ENCODE data around the gene HECTD4.
"Not testable (repeated sequence)": the region's sequence is repeated elsewhere in the genome, so short reads cannot be mapped to it uniquely, and the experiment has no call there.

HECTD4 gene

DNA sequence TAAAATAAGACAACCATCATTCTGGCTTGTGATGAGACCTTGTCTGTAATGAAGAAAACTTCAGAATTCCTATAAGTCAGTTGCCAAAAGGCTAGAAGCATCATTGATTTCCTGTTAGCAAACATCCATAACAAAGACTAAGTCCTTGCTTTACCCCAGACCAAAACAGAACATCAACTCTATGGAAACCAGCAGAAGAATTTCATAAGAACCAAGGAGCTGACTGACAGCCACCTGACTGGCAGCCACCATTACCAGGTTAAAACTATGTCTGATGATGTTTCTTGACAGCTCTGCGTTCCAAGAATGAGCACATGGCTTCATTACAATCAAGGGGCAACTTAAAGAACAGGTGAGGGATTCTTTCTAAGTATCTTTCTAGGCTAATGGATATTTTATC is 29.3 kb downstream of the HECTD4 start:
- DNase-seq, result no peak

DNA sequence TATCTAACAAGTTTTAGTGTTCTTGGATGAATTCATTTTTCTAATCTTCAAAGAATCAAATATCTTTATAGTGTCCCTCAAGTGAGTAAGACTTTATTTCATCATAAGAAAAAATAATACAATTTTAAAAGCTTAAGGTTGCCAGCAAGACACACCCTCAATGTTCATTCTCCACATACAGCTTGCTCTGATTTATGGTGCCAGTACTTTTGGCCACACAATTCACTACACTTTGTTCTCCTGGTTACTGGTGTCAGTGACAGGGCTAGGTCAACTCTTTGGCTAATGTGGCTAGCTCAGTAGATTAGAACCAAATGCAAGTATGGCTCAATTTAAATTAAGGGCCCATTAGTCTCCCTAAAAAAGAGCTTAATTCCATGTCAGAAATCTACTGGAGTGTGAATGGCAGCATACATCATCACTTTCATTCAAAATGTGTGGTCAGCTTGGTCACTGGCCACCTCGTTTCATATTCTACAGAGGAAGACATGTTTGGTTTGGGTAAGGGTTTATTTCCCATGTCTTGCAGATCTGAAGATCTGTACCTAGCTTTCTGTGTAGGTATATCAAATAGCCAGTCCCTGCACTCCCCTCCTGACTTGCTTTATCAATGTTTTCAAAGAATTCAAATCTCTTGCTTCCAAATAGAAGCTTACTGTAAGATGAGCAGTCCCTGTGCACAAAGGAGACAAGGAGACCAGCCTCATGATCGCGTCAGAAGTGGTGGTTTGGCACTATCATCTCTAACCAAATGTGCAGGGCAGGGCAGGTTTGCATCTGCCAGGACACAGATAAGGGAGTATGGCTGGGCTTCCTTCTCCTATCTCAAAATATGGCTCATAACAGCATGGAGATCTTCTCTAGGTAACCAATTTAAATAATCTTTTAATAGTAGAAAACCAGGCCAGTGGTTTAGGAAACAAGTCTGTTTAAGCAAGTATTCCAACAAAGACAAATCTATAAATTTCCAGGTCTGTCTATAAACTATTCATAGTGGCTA is 31.3 kb downstream of the HECTD4 start:
- no peak for DNase-seq

DNA sequence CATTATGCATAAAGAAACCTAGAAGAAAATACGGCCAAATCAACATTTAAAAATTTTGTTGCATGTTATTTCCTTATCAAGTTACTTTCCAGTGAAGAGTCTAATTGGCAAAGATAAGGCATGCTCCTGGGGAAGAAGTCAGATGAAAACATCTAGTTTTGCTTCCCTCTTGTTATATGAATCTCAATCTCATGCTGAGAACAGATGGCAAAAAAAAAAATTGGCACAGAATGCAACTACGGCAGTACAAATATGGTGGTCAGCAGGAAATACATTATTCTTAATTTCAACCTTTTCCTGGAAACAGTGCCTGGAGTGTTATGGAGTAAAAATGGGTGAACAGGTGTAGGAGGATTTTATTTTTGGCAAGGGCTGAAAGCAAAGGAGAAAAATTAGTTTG is 32.8 kb downstream of the HECTD4 start:
- no peak for DNase-seq

DNA sequence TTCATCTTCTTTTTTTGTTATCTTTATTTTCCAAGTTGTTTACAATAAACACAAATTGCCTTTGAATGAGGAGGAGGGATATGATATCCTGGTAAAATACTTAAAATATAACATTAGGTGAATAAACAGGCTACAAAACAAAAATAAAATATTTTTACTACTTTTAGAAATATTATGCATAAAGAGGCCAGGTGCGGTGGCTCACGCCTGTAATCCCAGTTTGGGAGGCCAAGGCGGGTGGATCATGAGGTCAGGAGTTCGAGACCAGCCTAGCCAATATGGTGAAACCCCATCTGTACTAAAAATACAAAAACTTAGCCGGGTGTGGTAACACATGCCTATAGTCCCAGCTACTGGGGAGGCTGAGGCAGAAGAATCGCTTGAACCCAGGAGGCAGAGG is 33.3 kb downstream of the HECTD4 start:
- not testable (repeated sequence) for DNase-seq

DNA sequence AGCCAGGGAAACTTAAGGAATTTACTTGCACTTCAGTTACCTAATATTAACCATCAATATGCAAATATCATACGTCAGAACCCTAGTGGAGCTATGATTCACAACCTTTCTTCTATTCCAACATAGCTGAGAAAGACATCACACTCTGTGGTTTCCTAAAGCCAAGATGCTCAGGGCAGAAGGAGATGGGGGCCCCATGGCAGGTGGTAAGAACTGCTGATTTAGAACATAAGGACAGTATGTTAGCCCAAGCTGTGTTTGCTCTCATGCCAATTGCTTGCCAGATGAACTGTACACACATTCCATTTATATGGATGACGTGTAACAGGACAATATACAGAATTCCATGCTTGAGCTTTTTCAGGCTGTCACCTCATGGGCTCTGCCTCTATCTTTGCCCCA is 34.6 kb downstream of the HECTD4 start:
- no peak for DNase-seq

DNA sequence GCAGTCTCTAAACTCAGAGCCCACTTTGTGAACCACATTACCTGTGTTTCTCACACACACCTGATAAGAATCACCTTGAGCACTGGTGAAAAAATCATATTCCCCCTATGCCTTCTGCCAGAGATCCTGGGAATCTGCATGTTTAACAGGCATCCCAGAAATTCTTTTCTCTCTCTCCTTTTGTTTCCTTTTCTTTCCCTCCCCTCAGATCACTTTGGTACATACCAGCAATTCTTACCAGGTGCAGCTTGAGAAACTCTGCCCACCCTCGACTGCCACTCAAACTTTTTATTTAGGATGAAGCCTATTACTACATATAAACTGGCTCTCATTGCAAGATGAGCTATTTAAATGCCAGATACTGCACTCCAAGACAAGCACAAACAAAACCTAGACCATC is 36.0 kb downstream of the HECTD4 start:
- DNase-seq, result no peak

DNA sequence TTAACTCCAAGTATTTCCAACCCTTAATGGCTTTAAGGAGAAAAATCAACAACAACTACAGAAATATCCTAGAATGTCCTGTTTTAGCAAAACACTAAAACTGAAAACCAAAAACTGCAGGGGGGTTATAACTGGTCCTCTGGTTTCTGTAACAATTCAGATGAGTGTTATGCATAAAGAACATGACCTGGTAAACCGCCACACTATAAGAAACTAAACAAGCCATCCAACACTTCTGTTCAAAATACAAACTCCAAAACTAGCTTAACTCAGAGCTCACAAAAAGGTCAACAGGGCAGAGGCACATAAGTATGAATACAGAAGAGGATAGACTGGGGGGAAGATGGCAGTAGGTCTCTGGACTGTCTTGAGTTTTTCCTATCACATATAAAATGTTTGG is 38.0 kb downstream of the HECTD4 start:
- no peak for DNase-seq

DNA sequence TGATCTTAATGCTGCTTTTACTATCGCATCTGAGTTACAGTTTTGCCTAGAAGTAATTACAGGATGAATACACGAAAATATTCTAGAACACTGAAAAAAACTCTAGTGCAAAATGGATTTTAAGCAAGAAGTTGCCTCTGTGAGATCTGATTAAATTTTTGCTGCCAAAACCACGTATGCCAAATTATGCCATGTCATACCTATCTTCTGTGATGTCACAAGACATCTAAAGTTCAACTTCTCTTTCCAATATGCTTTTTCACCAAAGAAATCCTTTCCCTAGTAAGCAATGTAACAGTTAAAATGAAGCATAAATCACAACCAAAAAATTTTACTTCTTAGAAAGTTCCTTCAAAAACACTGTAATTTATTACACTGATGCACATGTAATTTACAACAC is 39.6 kb downstream of the HECTD4 start:
- DNase-seq, result no peak

DNA sequence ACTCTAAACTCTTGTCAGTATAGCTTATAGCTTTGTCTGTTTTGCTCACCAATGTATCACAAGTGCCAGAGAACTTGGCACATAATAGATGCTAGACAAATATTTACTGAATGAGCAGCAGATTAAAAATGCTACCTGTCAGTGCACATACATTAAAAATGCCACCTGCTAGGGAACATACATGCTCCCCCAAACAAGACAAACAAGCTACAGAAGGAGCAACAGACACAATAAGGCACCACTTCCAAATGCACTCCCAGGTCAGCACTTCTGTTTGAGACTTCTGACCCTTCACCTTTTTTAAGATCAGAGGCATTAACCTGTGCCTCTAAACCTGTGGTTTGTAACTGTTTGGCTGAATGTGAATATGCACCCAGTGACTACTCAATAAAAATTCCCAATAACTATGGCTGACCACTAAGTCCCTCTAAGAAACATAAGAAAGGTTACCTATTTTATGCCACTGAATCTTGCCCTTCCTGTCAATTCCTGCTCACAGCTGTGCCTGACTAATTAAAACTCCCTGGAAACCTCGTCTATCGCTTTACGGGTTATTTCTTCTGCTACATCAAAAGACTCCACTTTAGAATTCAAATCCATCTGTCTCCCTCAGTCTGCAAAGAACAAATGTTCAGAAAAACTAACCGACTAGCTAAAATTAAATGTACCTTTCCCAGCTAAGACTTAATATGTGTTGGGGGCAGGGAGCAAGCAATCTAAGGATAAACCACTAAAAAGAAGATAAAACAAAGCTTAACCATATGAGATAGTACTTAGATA is 41.0 kb downstream of the HECTD4 start:
- no peak for DNase-seq

DNA sequence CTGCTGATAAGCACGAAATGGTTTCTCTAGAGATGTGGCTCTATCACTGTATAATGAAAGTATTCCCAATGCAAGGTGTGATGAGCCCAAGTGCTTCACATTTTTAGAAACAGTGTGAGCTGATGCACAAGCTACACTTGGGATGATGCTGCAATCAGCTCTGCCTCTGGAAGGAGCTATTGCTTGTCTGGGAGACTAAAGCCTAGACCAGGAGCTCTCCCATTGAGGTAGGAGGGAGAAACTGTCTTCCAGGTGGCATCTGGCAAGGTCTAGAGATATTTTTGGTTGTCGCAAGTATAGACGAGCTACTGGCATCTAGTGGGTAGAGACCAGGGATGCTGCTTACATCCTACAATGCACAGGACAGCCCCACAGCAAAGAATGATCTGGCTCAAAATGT is 42.0 kb downstream of the HECTD4 start:
- DNase-seq, result no peak

DNA sequence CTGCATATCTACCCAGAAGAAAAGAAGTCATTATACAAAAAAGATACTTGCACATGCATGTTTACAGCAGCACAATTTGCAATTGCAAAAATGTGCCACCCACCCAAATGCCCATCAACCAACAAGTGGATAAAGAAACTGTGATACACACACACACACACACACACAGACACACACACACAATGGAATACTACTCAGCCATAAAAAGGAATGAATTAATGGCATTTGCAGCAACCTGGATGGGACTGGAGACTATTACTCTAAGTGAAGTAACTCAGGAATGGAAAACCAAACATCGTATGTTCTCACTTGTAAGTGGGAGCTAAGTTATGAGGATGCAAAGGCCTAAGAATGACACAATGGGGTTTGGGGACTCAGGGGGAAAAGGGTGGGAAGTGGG is 47.2 kb downstream of the HECTD4 start:
- not testable (repeated sequence) for DNase-seq

DNA sequence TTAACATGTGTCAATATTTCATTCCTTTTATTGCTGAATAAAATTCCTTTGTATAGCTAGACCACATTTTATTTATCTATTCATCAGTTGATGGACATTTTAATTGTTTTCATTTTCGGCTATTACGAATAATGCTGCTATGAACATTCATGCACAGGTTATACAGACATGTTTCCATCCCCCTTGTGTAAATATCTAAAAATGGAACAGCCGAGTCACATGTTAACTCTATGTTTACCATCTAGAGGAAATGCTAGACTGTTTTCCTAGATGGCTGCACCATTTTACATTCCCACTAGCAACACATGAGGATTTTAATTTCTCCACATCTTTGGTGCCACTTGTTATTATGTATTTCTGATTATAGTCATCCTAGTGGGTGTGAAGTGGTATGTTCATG is 49.2 kb downstream of the HECTD4 start:
- no peak for DNase-seq

DNA sequence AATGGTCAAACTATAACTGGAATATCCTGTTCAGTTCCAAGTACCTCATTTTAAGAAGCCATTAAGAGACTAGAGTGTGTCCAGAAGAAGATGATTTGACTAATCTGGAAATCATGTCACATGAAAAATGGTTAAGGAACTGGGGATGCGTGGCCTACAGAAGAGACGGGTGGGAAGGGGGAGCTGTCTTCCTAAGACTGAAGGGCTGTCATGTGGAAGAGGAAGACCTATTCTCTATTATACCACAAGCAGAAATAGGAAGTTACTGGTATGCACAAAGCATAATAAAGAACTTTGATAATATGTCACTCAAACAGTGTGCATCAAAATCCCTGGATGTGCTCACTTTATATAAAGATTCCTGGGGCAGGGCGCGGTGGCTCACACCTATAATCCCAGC is 50.3 kb downstream of the HECTD4 start:
- DNase-seq, result no peak

DNA sequence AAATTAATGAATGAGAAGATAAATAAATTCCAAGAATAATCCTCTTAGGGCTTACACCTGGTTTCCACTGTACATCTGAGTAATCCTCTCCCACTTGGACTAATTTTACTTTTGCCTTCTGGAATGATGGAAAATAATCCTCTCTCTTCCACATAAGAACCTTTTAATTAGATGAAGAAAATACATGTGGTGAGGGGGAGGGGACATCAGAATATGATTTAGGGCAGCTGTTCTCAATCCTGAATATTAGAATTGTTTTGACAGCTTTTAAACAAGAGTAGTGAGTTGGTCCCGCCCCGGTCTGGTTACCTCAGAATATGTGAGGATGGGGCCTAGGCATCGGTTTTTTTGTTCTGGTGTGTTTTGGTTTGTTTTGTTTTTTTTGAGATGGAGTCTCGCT is 51.5 kb downstream of the HECTD4 start:
- DNase-seq, result no peak

DNA sequence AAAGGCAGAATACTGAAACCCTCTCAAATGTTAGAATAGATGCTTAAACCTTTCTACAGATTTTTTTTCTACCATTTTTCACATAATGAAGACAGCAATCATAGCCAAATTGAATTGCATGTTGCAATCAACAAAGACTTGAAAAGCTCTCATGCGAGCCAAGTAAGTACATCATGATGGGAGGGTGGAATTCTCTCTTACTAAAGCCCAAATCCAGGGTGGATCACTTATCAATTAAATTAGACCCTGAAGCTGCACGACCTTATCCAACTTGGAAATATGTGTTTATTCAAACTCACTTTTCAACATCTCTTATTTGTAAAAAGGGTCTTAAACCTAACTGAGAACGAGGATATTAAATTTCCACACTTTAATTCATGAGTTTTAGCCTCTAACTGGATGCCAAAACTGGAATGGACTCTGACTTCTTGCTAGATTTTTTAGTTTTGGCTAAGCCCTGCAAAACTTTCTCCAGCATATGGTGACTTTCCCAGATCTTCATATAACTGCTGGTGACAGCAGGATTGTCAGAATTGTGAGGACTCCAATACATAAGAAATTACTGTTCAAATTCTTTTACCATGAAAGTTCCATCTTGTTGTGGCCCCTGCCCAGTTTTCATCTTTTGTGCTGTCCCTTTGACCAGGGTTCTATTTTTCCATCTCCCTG is 53.6 kb downstream of the HECTD4 start:
- no peak for DNase-seq

DNA sequence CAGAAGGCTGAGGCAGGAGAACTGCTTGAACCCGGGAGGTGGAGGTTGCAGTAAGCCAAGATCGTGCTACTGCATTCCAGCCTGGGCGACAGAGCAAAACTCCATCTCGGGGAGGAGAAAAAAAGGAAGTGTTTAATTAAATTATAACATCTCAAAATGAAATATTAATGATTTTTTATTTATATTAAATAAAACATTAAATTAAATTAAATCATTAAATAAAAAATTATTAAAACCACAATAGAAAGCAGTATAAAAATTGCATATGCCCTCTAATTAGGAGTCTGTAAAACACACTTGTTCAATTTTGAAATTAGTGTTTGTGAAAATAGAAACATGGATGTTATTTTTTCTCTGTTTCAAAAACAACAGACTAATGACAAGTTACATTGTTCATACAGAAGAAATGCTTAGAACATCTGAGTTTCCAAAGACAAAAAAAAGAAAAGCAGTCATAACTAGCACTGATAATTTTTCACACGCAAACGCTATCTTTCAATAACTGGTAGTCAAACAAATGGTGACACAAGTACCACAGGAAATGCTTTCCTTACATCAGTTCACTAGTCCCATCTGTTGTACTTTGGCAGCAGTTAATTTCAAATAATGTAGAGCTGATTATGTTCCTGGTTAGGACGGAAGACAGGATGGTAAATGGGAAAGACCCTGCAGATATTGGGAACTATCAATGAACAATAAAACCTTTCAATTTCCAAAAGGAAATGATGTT is 54.9 kb downstream of the HECTD4 start:
- DNase-seq, result no peak

DNA sequence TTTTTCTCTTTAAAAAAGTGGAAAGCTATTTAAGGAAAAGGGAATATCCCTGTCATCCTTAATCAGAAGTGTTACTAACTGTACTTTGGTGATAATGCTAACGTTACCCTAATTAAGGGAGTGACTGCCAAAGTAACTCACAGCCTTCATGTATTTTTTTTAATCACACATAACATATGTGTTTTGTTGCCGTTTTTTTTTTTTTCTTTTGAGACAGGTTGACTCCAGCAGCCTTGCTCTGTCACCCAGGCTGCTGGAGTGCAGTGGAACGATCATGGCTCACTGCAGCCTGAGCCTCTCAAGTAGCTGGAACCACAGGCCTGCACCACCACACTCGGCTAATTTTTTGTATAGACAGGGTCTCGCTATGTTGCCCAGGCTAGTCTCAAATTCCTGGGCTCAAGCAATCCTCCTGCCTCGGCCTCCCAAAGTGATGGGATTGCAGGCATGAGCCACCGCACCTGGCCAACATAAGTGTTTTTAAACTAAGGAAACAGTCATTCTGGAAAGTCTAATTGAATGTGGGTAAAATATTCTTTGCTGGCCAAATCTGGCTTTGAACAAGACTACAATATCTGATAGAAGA is 56.5 kb downstream of the HECTD4 start:
- DNase-seq, result no peak

DNA sequence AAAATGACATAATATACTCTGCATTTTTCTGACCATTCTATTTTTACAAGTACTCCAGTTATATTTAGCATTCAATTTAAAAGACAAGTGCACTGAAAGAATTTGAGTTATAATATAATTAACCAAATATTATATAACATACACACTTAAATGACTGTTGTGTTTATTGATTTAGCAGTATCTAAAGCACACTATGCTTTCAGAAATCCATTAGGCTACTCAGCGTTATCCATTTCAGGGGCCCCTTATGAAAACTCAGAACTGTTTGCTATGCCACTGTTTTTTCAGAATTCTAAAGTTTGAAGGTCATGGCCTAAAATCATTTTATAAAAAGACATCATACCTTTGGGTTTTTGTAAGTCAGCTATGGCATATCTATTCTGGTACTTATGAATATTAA is 57.1 kb downstream of the HECTD4 start:
- no peak for DNase-seq

DNA sequence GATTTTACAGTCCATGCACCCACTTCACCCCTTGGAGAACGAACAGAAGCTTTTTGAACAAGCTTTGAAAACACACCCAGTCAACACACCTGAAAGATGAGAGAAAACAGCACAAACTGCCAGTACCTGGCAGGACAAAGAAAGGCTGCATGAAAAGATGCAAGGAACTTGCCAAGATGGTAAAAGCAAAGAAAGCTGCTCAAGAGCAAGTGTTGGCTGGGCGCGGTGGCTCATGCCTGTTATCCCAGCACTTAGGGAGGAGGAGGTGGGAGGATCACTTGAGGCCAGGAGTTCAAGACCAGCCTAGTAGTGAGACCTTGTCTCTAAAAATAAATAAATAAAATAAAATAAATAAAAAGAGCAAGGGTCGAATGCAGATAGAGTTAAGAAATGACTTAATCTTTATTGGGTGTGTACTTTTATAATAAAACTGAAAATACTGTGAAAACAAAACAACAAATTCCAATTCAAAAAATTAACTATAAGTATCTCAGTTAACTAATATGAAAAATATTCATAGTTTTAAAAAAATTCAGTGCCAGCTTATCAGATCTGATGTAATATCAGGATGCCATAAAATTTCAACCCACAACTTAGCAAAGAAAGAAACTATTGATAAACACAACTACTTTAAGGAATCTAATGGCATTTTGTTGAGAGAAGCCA is 59.2 kb downstream of the HECTD4 start:
- DNase-seq, result no peak

DNA sequence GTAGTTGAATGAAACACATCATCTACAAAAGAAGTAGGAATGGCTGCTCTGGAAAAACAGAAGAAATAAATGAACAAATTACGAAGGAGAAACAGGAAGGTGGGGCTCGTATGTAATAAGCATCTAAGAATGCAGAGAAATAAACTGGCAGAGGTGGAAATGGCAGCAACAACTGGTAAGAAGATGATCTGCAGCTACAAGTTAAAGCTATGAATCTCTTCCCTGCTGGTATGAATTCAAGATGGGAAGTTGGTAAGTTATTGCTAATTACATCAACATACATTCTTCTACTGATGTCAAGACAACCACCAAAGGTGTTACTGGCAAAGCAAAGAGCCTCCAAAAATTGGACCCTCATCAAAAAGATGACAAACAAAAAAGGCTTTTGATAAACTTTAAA is 59.8 kb downstream of the HECTD4 start:
- no peak for DNase-seq

DNA sequence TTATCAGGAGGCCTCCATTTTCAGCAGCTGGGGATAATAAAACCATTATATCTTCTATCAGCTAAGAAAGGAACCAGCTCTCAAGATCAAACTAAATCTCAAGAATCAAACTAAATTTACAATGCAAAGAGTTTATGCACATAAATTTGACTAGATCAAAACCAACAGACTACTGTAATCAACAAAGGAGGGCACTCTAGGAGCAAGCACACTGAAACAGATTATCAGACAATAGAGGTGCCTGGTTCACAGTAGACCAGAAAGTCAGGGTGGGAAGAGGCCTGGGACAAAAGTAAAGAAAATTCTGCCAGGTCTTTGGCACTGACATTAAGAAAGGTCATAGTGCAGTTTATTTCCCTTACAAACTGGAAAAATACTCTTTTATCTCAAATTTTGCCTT is 61.0 kb downstream of the HECTD4 start:
- DNase-seq, result no peak

DNA sequence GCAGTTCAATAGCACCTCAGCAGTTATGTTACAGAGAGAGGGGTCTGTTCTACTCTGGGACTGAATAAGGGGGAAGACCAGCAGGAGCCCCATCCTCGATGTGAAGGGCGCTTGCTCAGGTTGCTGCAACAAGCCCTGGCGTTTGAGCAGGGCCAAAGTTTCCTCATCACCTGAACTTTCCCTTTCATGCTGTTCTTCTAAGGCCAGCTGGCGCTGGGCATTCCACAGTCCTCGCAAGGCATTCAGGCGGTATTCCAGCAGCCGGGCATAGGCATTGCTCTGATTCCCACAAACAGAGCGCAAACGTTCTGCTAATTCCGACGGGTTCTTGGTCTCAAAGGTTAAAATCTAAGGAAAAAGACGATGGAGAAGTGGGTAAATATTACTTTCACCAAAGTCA is 62.8 kb downstream of the HECTD4 start:
- DNase-seq, result no peak
